DMS114 treated with DMSO at 0.1 percent for 48 hours (cell line): Measurements from ENCODE around the gene RSBN1L.
"Not testable (repeated sequence)": the region's sequence is repeated elsewhere in the genome, so short reads cannot be mapped to it uniquely, and the experiment has no call there.

Experiments used
- DNase-seq: peaks from one replicate; lab custom pipeline; 2025; ENCODE audit not compliant: unreplicated experiment; lab: John Stamatoyannopoulos, UW

Gene RSBN1L

GRCh38 chr7:77696057-77696642, at the start of gene RSBN1L:
Gene RSBN1L, plus strand, starts transcription at chr7:77696459. Its CDS starts 11 bp downstream, at chr7:77696470.
- DNase-seq = peak; percentile 95

DNA sequence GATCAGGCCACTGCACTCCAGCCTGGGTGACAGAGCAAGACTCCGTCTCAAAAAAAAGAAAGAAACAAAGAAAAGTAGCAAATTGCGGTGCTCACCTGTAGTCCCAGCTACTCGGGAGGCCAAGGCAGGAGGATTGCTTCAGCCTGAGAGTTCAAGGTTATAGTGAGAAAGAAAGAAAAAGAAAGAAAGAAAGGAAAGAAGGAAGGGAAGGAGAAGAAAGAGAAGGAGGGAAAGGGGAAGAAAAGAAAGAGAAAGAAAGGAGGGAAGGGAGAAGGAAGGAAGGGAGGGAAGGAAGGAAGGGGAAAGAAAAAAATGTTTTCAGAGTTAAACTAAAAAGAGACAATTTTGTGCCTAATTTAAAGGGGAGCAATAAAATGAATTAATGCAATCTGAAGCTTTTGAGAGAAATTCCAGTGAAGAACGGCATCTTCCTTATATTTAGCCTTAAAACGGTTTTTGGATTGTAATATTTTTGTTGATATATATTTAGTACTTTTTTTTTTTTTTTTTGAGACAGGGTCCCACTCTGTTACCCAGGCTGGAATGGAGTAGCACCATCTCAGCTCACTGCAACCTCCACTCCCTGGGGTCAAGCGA, 47.4 kb upstream of the RSBN1L start:
- DNase-seq = no peak

GRCh38 chr7:77649716-77650349, 46.4 kb upstream of the RSBN1L start:
- DNase-seq = no peak

DNA sequence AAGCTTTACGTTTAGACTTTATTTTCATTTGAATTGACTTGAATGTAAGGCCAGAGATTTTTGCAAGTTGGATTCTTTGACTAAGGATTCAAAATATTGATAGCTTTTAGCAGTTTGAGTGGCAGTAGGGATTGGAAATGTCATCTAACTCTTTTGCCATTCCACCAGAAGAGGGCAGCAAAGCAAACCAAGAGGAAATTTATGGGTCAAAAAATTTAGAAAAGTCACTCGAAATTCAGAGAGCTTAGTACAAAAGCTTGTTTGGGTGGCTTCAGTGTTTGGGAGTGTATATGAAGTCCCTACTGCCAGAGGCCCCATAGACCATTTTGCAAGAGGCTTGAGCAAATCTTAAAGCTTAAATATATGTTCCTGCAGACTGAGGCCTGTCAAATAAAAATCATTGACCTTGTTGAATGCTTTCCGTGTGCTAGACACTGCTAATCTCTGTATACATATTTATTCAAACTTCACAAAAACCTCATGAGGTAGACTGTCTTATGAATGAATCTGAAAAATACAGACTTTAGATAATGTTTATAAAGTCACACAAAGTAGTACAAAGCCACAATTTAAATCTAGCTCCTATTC, 44.6 kb upstream of the RSBN1L start:
- DNase-seq = peak; percentile 12

GRCh38 chr7:77652826-77653225, 43.4 kb upstream of the RSBN1L start:
- not testable (repeated sequence) for DNase-seq

GRCh38 chr7:77653572-77653971, 42.7 kb upstream of the RSBN1L start:
- no peak for DNase-seq

DNA sequence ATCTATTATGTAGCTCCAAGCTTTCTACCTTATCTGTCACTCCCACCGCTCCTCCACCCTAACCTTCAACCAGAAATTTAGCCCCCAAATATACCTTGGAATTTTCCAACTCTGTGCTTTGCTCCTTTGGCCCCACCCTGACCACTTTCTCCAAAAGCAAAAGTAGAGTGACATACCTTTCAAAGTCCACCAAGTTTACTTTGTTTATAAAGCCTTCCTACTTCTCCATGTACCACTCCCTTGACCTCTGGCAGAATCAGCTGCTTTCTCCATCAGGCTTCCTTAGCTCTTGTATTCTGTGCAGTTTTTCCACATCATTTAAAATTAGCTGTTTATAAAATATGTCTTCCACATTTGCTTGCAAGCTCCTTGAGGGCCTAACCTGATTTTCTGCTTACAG, 40.9 kb upstream of the RSBN1L start:
- DNase-seq = no peak

GRCh38 chr7:77655836-77656455, 40.3 kb upstream of the RSBN1L start:
- no peak for DNase-seq

DNA sequence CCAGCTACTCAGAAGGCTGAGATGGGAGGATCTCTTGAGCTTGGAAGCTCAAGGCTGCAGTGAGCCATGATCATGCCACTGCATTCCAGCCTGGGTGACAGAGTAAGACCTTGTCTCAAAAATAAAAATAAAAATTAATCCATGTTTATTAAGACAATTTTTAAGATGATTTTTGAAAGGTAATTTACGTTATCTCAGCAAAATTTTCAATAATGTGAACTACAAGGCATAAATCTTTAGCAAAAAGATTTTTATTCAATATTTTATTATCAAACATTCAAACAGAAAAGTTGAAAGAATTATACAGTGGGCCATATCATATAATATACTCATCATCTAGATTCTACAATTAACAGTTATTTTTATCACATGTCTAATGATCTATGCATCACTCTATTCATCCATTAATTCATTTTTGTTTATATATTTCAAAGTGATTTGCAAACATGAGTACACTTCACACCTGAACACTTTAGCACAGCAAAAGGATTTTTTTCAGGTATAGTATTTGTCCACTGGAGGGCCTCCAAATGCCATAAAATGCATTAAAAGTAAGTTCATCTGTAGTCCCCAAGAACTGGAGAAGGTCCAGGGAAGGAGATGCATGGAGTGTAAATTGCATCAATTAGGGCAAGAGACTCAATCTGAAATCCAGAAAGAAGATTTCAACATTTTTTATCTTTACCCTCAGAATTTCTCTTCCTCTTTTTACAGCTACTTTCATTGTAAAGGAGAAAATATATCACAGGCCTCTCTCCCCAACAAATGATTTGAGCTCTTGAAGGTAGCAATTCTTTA, 38.6 kb upstream of the RSBN1L start:
- peak; percentile 45 for DNase-seq

GRCh38 chr7:77658928-77659327, 37.3 kb upstream of the RSBN1L start:
- DNase-seq = no peak

GRCh38 chr7:77661816-77662215, 34.4 kb upstream of the RSBN1L start:
- DNase-seq = no peak

DNA sequence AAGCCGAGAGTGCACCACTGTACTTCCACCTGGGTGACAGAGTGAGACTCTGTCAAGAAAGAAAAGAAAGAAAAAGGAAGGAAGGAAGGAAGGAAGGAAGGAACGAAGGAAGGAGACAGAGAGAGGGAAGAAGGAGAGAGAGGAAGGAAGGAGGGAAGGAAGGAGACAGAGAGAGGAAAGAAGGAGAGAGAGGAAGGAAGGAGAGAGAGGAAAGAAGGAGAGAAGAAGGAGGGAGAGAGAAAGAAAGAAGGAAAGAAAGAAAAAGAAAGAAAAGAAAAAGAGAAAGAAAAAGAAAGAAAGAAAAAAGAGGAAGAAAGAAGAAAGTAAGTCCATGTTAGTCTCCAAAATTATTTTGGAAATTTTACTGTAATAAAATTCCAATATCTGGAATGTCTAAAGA, 33.4 kb upstream of the RSBN1L start:
- DNase-seq = no peak

GRCh38 chr7:77664715-77665114, 31.5 kb upstream of the RSBN1L start:
- DNase-seq = no peak

DNA sequence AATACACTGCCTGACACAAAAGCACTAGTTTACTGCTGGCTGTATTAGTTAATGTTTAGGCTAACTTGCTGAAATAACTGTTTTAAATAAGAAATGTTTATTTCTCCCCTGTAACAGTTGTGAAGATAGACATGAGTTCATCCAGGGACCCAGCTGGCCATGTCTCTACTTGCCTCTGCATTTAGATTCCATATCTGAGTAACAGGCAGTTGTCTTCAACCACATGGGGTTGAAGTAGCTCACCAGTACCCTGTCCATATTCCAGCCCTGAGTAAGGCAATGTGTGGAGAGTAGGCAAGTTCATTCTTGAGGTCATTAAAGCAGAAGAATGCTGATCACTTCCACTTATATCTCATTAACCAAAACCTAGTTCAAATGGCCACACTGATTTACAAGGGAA, 31.1 kb upstream of the RSBN1L start:
- no peak for DNase-seq

DNA sequence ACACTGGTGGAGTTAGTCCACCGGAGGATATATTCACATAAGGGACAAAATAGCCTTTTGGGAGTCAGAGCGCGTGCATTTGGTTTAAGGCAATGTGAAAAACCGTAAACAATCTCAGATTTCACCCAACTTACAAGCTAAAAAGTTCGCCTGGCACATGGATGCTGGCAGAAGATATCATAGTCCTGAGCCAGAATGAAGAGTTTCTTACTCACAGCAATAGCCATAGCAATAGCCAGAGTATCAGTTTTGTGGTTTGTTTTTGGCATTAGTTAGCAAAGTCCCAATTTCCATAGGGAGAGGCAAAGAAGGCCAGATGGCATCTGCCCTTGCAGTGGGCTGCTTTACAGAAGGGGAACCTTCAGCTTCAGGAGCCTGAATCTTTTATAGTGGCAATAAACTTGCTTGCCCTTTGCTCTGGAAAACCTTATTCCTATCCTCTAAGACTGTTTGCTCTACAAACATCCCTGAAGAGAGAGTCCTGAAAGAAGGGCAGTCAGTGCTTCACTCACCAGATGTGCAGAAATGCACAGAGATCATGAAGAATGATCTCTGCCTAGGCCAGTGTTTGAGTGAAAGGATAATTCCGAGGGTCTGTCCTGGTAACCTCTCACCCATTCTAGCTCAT, 28.7 kb upstream of the RSBN1L start:
- DNase-seq = no peak

GRCh38 chr7:77674878-77675277, 21.4 kb upstream of the RSBN1L start:
- DNase-seq = no peak

GRCh38 chr7:77679608-77680007, 16.7 kb upstream of the RSBN1L start:
- DNase-seq = no peak

DNA sequence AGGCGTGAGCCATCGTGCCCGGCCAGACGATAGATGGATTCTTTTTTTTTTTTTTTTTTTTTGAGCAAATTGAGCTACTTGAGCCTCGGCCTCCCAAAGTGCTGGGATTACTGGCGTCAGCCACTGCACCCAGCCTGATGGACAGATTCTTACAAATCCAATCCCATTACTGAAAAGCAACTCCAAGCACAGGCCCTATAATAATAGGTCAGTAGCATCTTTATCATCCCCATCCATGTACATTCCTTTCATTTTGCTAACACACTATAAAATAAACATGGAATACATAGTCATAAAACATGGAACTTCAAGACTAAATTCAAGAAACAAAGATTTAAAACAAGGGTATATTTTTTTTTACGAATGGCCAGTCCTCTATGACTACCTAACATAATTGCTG, 16.0 kb upstream of the RSBN1L start:
- no peak for DNase-seq

DNA sequence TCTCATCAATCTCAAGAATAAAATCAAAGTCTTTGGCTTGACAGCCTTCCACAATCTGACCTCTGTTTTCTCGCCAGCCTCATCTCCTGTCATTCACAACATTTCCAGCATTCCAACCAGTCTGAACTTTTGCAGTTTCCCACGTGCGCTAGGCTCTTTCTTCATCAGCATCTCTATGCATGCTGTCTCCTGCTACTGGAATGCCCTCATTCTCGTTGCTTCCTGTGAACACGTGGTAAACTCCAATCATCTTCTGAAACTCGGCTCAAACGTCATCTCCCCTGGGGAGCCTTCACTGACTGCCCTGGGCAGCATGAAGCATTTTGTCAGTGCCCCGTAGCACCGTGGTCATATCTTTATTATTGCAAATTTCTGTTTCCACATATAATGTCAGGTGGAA, 12.2 kb upstream of the RSBN1L start:
- no peak for DNase-seq

DNA sequence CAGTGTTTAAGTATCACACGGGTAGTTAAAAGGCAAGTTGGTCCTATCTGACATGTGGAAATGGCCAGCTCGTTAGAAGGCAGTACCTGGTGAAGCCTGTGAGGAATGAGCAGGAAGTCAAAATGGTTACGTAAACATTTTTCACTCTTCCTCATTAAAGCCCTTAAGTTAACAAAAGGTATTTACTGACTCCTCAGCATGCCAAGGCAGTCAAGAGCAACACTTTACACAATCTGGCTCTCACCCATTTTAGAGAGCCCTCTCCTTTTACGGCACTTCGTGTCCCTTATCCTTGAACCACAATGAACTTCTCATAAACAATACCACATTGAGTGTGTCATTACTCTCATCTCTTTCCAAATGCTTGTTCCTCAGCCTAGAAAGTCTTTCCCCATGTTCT, 11.0 kb upstream of the RSBN1L start:
- no peak for DNase-seq
